Esophagus (tissue), 2 donors: ENCODE measurements around the gene PES1. TPM values are rescaled to one million over a fixed set of nuclear protein-coding genes. Genes with fewer than 3 reads are reported as not detected.
"Not testable (repeated sequence)": the region's sequence is repeated elsewhere in the genome, so short reads cannot be mapped to it uniquely, and the experiment has no call there.

Experiments
- H3K27ac ChIP-seq, 2 donors: one replicate each; pipeline ENCODE4 v1.5.1; 2013; ENCODE audit warnings: low read depth in 2 of 2, mild to moderate bottlenecking in 2 of 2, inconsistent platforms in 1 of 2, low read length in 1 of 2, moderate library complexity in 1 of 2
- H3K27me3 ChIP-seq, 2 donors: one replicate each; pipeline ENCODE4 v1.6.1; 2013; ENCODE audit warnings: low read length in 2 of 2, control low read depth in 1 of 2, mild to moderate bottlenecking in 1 of 2; ENCODE audit not compliant: insufficient read depth in 2 of 2, control insufficient read depth in 1 of 2
- H3K36me3 ChIP-seq, 2 donors: one replicate each; pipeline ENCODE4 v1.6.1; 2013; ENCODE audit warnings: low read length in 1 of 2; ENCODE audit not compliant: control insufficient read depth in 2 of 2, insufficient read depth in 2 of 2
- H3K4me1 ChIP-seq, 2 donors: one replicate each; pipeline ENCODE4 v1.6.1; 2013; ENCODE audit warnings: low read length in 1 of 2; ENCODE audit not compliant: control insufficient read depth in 2 of 2, insufficient read depth in 2 of 2
- H3K4me3 ChIP-seq, 2 donors: one replicate each; pipeline ENCODE4 v1.5.1; 2013; ENCODE audit warnings: low read length in 2 of 2, mild to moderate bottlenecking in 2 of 2, low read depth in 1 of 2, moderate library complexity in 1 of 2
- H3K9me3 ChIP-seq, 2 donors: one replicate each; pipeline ENCODE4 v1.6.1; 2013; ENCODE audit warnings: mild to moderate bottlenecking in 2 of 2, low read depth in 1 of 2, low read length in 1 of 2, moderate library complexity in 1 of 2; ENCODE audit not compliant: control insufficient read depth in 2 of 2, insufficient read depth in 1 of 2
- WGBS, 2 donors: extraction: QIAGEN DNeasy Blood & Tissue Kit; methylation state at CpG; one replicate each; pipeline ENCODE4 v1.1.7; 2013; 5-methylcytosine and 5-hydroxymethylcytosine counted together
- polyA plus RNA-seq, 2 donors: library from polyadenylated mRNA; stranded (reverse); fragments of 200-250 nt; gene quantifications; one replicate each; pipeline ENCODE4 v1.2.3, GENCODE V29; 2013
- donor health status: healthy with polysubstance abuse.
- donor health status: Bipolar disorder and iron deficiency.

Gene PES1
- polyA plus RNA-seq, 2 donors: 31.3 to 46.6 TPM

GRCh38 chr22:30569674-30570202, 22.0 kb downstream of the PES1 start:
- no peaks in the 10 kb centered on the region for H3K36me3 ChIP-seq
- 90 to 92% methylated on average over 10 of the region's 10 CpGs for WGBS, 2 donors
- H3K4me3 ChIP-seq: no peak overlapping the region
- peaks cover 0 to 4% of the 10 kb centered on the region in 2 donors for H3K4me1 ChIP-seq
- H3K27ac ChIP-seq: no peak overlapping the region
- H3K9me3 ChIP-seq: no peaks in the 10 kb centered on the region
- H3K27me3 ChIP-seq: no peaks in the 10 kb centered on the region

- Histone ChIP-seq H3K27ac (no peak overlapping the region), H3K4me3 (no peak overlapping the region), H3K9me3 (no peaks in the 10 kb centered on the region), H3K27me3 (no peaks in the 10 kb centered on the region), H3K4me1 (no peaks in the 10 kb centered on the region), H3K36me3 (no peaks in the 10 kb centered on the region)
- WGBS, 2 donors: 70 to 72% methylated on average over 10 of the region's 10 CpGs
Measured at GRCh38 chr22:30568137-30568805, 23.4 kb downstream of the PES1 start.

- not testable (repeated sequence) for H3K27me3 ChIP-seq, H3K36me3 ChIP-seq, H3K9me3 ChIP-seq, H3K27ac ChIP-seq, H3K4me1 ChIP-seq, H3K4me3 ChIP-seq
- WGBS, 2 donors: 87 to 93% methylated on average over 6 of the region's 6 CpGs
Measured at GRCh38 chr22:30567277-30567676, 24.4 kb downstream of the PES1 start.

GRCh38 chr22:30566125-30566524, 25.6 kb downstream of the PES1 start:
- H3K4me1 ChIP-seq: no peaks in the 10 kb centered on the region
- 70% methylated on average over 7 of the region's 7 CpGs for WGBS, 2 donors
- H3K27me3 ChIP-seq: no peaks in the 10 kb centered on the region
- H3K4me3 ChIP-seq: no peak overlapping the region
- no peak overlapping the region for H3K27ac ChIP-seq
- H3K9me3 ChIP-seq: no peaks in the 10 kb centered on the region
- H3K36me3 ChIP-seq: no peaks in the 10 kb centered on the region

- WGBS, 2 donors: 74 to 76% methylated on average over 4 of the region's 4 CpGs
- Histone ChIP-seq H3K4me3 (no peak overlapping the region), H3K4me1 (no peaks in the 10 kb centered on the region), H3K9me3 (no peaks in the 10 kb centered on the region), H3K27me3 (no peaks in the 10 kb centered on the region), H3K27ac (no peak overlapping the region), H3K36me3 (no peaks in the 10 kb centered on the region)
Measured at GRCh38 chr22:30565341-30565740, 26.4 kb downstream of the PES1 start.

- WGBS, 2 donors: 28 to 60% methylated on average over 3 of the region's 3 CpGs
- H3K9me3 ChIP-seq: no peaks in the 10 kb centered on the region
- H3K36me3 ChIP-seq: no peaks in the 10 kb centered on the region
- no peaks in the 10 kb centered on the region for H3K4me1 ChIP-seq
- no peak overlapping the region for H3K4me3 ChIP-seq
- no peaks in the 10 kb centered on the region for H3K27me3 ChIP-seq
- no peak overlapping the region for H3K27ac ChIP-seq
Measured at GRCh38 chr22:30564761-30565119, 27.0 kb downstream of the PES1 start.

GRCh38 chr22:30564045-30564760, 27.5 kb downstream of the PES1 start:
- Histone ChIP-seq H3K36me3 (no peaks in the 10 kb centered on the region), H3K4me3 (no peak overlapping the region)
- 71 to 82% methylated on average over 8 of the region's 8 CpGs for WGBS, 2 donors

GRCh38 chr22:30562366-30562765, 29.3 kb downstream of the PES1 start:
- H3K27ac ChIP-seq: no peak overlapping the region
- WGBS, 2 donors: 42 to 45% methylated on average over 6 of the region's 6 CpGs
- no peaks in the 10 kb centered on the region for H3K9me3 ChIP-seq
- H3K4me3 ChIP-seq: no peak overlapping the region
- no peaks in the 10 kb centered on the region for H3K27me3 ChIP-seq
- H3K4me1 ChIP-seq: no peaks in the 10 kb centered on the region
- no peaks in the 10 kb centered on the region for H3K36me3 ChIP-seq

More at GRCh38 chr22:30564045-30564760, 27.5 kb downstream of the PES1 start:
- Histone ChIP-seq H3K27me3 (no peaks in the 10 kb centered on the region), H3K9me3 (no peaks in the 10 kb centered on the region), H3K4me1 (no peaks in the 10 kb centered on the region), H3K27ac (no peak overlapping the region)

GRCh38 chr22:30561402-30562189, 30.1 kb downstream of the PES1 start:
- no peaks in the 10 kb centered on the region for H3K4me1 ChIP-seq
- WGBS, 2 donors: 67 to 68% methylated on average over 10 of the region's 10 CpGs
- no peaks in the 10 kb centered on the region for H3K36me3 ChIP-seq
- H3K27me3 ChIP-seq: no peaks in the 10 kb centered on the region
- no peak overlapping the region for H3K27ac ChIP-seq
- no peak overlapping the region for H3K4me3 ChIP-seq
- H3K9me3 ChIP-seq: no peaks in the 10 kb centered on the region
